HEK293 (cell line): ENCODE measurements around the gene PA2G4.

Source experiments
- CTCF ChIP-seq: fragments of 450-650 bp; formaldehyde crosslinking; IDR thresholded peaks from 2 replicates; pipeline ENCODE4 v1.5.1; 2016; ENCODE audit warnings: missing biosample characterization, missing genetic modification characterization
- PRDM10 ChIP-seq: fragments of 450-650 bp; formaldehyde crosslinking; IDR thresholded peaks from 2 replicates; pipeline ENCODE4 v1.5.1; 2016; ENCODE audit warnings: missing biosample characterization, missing genetic modification characterization
- YY1 ChIP-seq: fragments of 450-650 bp; formaldehyde crosslinking; IDR thresholded peaks from 2 replicates; pipeline ENCODE4 v1.5.1; 2018; ENCODE audit warnings: missing biosample characterization, missing genetic modification characterization
- ZNF114 ChIP-seq: fragments of 450-650 bp; formaldehyde crosslinking; IDR thresholded peaks from 2 replicates; pipeline ENCODE4 v1.5.0; 2017; ENCODE audit warnings: missing biosample characterization, missing genetic modification characterization
- ZNF311 ChIP-seq: fragments of 450-650 bp; formaldehyde crosslinking; IDR thresholded peaks from 2 replicates; pipeline ENCODE4 v1.5.1; 2017; ENCODE audit warnings: missing biosample characterization, missing genetic modification characterization, borderline replicate concordance
- ZNF621 ChIP-seq: fragments of 450-650 bp; formaldehyde crosslinking; IDR thresholded peaks from 2 replicates; pipeline ENCODE4 v1.5.1; 2017; ENCODE audit warnings: missing biosample characterization, missing genetic modification characterization

- TF ChIP-seq PRDM10 (peak; percentile 86), CTCF (tag by site-specific recombination) (peak; percentile 91), ZNF621 (no peak), YY1 (tag by site-specific recombination) (no peak), ZNF114 (tag by site-specific recombination) (no peak), ZNF311 (tag by site-specific recombination) (no peak)
Observed at GRCh38 chr12:56119361-56119796, 15.0 kb downstream of the PA2G4 start.
